ENCODE measurements around the gene PRKG1. TPM values are rescaled to one million over a fixed set of nuclear protein-coding genes. Genes with fewer than 3 reads are reported as not detected.
A peak's percentile ranks its signal among the peaks of the same experiment; 100 is the strongest.

PRKG1 gene
- total and polyA plus RNA-seq, 2 of the 4 experiments (the other 2 are of a cell fraction): 3.5 to 18.3 TPM

DNA sequence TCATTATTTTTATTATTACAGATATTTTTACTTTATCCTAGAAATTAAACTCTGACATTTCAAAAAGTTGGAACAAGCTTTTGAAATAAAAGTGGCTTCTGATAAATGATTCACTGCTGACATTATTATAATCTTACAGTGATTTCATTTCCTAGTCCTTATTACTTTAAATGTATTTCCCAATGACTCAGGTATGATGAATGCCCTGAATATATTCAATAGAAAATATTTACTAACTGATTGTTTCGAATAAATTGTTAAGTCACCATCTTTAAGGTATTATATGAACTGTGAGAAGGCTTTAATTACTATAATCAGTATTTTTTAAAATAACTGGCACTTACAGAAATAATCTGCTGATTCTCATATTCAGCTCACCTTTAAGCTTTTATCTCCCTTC is 1261.4 kb downstream of the PRKG1 start:
- intact Hi-C loops (cut with micrococcal nuclease): no loop called here
- no peak overlapping the region; the same call in 1 of the 2 replicates for H2BK20ac ChIP-seq (ENCODE audit: low read depth, low read length)
- no peak overlapping the region for H3K56ac ChIP-seq (ENCODE audit: extremely low read depth, insufficient read depth, low read length)
- ChIA-PET CTCF (no interaction called here), POLR2A (ENCODE audit: unreplicated experiment) (no interaction called here)
- H4K20me1 ChIP-seq (ENCODE audit: insufficient read depth, low read length): no peaks in the 10 kb centered on the region
- H2BK15ac ChIP-seq (ENCODE audit: low read depth, low read length): no peak overlapping the region
- in situ Hi-C loops (cut with MboI; ENCODE audit: low sequenced_read_pairs): no loop called here
- dilution Hi-C loops (cut with HindIII; ENCODE audit: low sequenced_read_pairs, unreplicated experiment): no loop called here
- H2AK9ac ChIP-seq (replicated peaks; ENCODE audit: low read depth, low read length, poor library complexity): no peak overlapping the region
- TF ChIP-seq, protein P1, sequence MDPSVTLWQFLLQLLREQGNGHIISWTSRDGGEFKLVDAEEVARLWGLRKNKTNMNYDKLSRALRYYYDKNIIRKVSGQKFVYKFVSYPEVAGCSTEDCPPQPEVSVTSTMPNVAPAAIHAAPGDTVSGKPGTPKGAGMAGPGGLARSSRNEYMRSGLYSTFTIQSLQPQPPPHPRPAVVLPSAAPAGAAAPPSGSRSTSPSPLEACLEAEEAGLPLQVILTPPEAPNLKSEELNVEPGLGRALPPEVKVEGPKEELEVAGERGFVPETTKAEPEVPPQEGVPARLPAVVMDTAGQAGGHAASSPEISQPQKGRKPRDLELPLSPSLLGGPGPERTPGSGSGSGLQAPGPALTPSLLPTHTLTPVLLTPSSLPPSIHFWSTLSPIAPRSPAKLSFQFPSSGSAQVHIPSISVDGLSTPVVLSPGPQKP (IDR thresholded peaks at IDR 0.05; ENCODE audit: borderline replicate concordance, low read depth, low read length): no peak
- no peak for TF ChIP-seq BHLHE40 (IDR thresholded peaks at IDR 0.05; ENCODE audit: low read depth, low read length)
- no peak for TF ChIP-seq MAFK (IDR thresholded peaks at IDR 0.05; ENCODE audit: low read depth, low read length)
- no peak for TF ChIP-seq CEBPB (IDR thresholded peaks at IDR 0.05; ENCODE audit: low read depth, low read length)
- TF ChIP-seq, protein P2, sequence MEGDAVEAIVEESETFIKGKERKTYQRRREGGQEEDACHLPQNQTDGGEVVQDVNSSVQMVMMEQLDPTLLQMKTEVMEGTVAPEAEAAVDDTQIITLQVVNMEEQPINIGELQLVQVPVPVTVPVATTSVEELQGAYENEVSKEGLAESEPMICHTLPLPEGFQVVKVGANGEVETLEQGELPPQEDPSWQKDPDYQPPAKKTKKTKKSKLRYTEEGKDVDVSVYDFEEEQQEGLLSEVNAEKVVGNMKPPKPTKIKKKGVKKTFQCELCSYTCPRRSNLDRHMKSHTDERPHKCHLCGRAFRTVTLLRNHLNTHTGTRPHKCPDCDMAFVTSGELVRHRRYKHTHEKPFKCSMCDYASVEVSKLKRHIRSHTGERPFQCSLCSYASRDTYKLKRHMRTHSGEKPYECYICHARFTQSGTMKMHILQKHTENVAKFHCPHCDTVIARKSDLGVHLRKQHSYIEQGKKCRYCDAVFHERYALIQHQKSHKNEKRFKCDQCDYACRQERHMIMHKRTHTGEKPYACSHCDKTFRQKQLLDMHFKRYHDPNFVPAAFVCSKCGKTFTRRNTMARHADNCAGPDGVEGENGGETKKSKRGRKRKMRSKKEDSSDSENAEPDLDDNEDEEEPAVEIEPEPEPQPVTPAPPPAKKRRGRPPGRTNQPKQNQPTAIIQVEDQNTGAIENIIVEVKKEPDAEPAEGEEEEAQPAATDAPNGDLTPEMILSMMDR (conservative IDR thresholded peaks at IDR 0.05; ENCODE audit: low read depth, low read length): no peak
- TF ChIP-seq NFE2L2 (IDR thresholded peaks at IDR 0.05; ENCODE audit: low read depth, low read length): no peak
- no peak for TF ChIP-seq MAZ (IDR thresholded peaks at IDR 0.05; ENCODE audit: borderline replicate concordance, low read depth, low read length)
- no peak for TF ChIP-seq RFX5 (IDR thresholded peaks at IDR 0.05; ENCODE audit: low read depth, low read length)
- TF ChIP-seq MXI1 (IDR thresholded peaks at IDR 0.05; ENCODE audit: borderline replicate concordance, low read depth, low read length): no peak
- TF ChIP-seq RAD21 (IDR thresholded peaks at IDR 0.05; ENCODE audit: low read length): no peak
- TF ChIP-seq CHD1 (IDR thresholded peaks at IDR 0.05; ENCODE audit: low read depth, low read length): no peak
- no peak for TF ChIP-seq FOS (IDR thresholded peaks at IDR 0.05; ENCODE audit: low read depth, low read length)
- no peak for TF ChIP-seq RCOR1 (IDR thresholded peaks at IDR 0.05; ENCODE audit: insufficient replicate concordance, low read length)
- TF ChIP-seq, protein P3, sequence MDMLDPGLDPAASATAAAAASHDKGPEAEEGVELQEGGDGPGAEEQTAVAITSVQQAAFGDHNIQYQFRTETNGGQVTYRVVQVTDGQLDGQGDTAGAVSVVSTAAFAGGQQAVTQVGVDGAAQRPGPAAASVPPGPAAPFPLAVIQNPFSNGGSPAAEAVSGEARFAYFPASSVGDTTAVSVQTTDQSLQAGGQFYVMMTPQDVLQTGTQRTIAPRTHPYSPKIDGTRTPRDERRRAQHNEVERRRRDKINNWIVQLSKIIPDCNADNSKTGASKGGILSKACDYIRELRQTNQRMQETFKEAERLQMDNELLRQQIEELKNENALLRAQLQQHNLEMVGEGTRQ (IDR thresholded peaks at IDR 0.05; ENCODE audit: low read depth, low read length): no peak
- TF ChIP-seq POLR2A (IDR thresholded peaks at IDR 0.05; ENCODE audit: low read depth, low read length): no peak
- H4K8ac ChIP-seq (ENCODE audit: low read depth in 2 of 2, low read length in 2 of 2): no peak overlapping the region
- H3K4me1 ChIP-seq (ENCODE audit: control insufficient read depth, insufficient read depth, low read length): peaks cover 3% of the 10 kb centered on the region
- no peak overlapping the region for H2AK5ac ChIP-seq (ENCODE audit: low read depth, low read length)
- DNase-seq (peak; percentile 16), ATAC-seq (ENCODE audit: low read depth) (no peak)
- no peak overlapping the region for H3K9ac ChIP-seq (ENCODE audit: low read depth, low read length)
- no peak overlapping the region for H3K14ac ChIP-seq (replicated peaks; ENCODE audit: low read depth, low read length)
- H3K4ac ChIP-seq (ENCODE audit: low read depth, low read length): no peak overlapping the region; the same call in 1 of the 2 replicates
- no peaks in the 10 kb centered on the region for H3K36me3 ChIP-seq (ENCODE audit: control insufficient read depth, insufficient read depth, low read length)
- H2AFZ ChIP-seq (replicated peaks; ENCODE audit: low read length, poor library complexity): no peak overlapping the region
- H3K23ac ChIP-seq (ENCODE audit: low read depth, low read length): no peak overlapping the region
- no TSS peak for BruUV-seq (replicated peaks)
- H3K27me3 ChIP-seq (ENCODE audit: control insufficient read depth, insufficient read depth, low read length): no peaks in the 10 kb centered on the region
- H3K9me3 ChIP-seq (ENCODE audit: control insufficient read depth, insufficient read depth, low read length): no peaks in the 10 kb centered on the region
- H3K79me1 ChIP-seq (ENCODE audit: low read depth in 1 of 2, low read length in 2 of 2): no peaks in the 10 kb centered on the region
- H2BK5ac ChIP-seq (ENCODE audit: low read depth, low read length, poor library complexity, severe bottlenecking): no peak overlapping the region
- no peak overlapping the region for H3K4me2 ChIP-seq (ENCODE audit: low read depth, low read length)
- no peak overlapping the region for H4K91ac ChIP-seq (ENCODE audit: insufficient read depth, low read depth, low read length)
- H4K5ac ChIP-seq (ENCODE audit: low read depth, low read length): no peak overlapping the region
- H3K9me1 ChIP-seq (ENCODE audit: insufficient read depth, low read length): peaks cover 3% of the 10 kb centered on the region; the same call in 1 of the 2 replicates
- H3K4me3 ChIP-seq (ENCODE audit: insufficient read depth, low read depth, low read length): no peak overlapping the region
- H3K18ac ChIP-seq (ENCODE audit: low read depth, low read length): no peak overlapping the region
- WGBS, 2 experiments (ENCODE audit: extremely low coverage in 2 of 2, insufficient read length in 1 of 2): no CpG with 5 or more reads among the region's 1 CpG
- H2BK120ac ChIP-seq (ENCODE audit: low read depth, low read length): no peak overlapping the region
- no peak overlapping the region for H3K27ac ChIP-seq (ENCODE audit: insufficient read depth, low read length)
